C4-2B (cell line): ENCODE measurements around the gene ARHGAP5.

ENCODE experiments used
- ZFX ChIP-seq: fragments of 450-650 bp; IDR thresholded peaks from 2 replicates; pipeline ENCODE4 v1.6.1; 2017
- TF ChIP-seq, protein P1 (sequence below): fragments of 450-650 bp; conservative IDR thresholded peaks from 2 replicates; pipeline ENCODE4 v1.5.1; 2017; ENCODE audit warnings: mild to moderate bottlenecking

DNA sequence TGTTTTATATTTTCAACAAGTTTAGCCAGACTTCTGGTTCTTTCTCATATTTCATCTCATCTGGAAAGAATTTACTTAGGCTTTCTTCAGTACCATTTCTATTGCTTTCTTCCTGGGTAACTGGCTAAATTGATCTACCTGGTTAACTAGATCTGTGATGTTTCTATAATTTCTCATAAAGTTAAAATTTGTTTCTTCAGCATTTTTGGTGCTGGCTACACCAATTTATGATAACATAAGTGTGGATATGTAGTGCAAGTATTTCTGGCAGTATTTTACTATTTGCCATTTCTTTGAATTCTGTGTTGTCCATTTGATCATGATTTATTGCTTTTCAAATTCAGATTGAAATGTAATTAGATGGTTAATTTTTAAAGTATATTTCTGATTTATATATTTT is 25.9 kb downstream of the ARHGAP5 start:
- TF ChIP-seq, protein P1, sequence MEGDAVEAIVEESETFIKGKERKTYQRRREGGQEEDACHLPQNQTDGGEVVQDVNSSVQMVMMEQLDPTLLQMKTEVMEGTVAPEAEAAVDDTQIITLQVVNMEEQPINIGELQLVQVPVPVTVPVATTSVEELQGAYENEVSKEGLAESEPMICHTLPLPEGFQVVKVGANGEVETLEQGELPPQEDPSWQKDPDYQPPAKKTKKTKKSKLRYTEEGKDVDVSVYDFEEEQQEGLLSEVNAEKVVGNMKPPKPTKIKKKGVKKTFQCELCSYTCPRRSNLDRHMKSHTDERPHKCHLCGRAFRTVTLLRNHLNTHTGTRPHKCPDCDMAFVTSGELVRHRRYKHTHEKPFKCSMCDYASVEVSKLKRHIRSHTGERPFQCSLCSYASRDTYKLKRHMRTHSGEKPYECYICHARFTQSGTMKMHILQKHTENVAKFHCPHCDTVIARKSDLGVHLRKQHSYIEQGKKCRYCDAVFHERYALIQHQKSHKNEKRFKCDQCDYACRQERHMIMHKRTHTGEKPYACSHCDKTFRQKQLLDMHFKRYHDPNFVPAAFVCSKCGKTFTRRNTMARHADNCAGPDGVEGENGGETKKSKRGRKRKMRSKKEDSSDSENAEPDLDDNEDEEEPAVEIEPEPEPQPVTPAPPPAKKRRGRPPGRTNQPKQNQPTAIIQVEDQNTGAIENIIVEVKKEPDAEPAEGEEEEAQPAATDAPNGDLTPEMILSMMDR, result no peak
- no peak for TF ChIP-seq ZFX
